GM23338 (cell line): ENCODE data around the gene CEBPZOS.

Experiments
- CREB1 ChIP-seq: fragments of 250-450 bp; sonication (Bioruptor Pico); IDR thresholded peaks from 2 replicates; pipeline ENCODE4 v1.5.0; 2020; ENCODE audit warnings: low read depth, mild to moderate bottlenecking, moderate library complexity
- CTCF ChIP-seq, 2 experiments: fragments of 200-600 bp in 1 of 2; sonication (generic) in 1 of 2; conservative IDR thresholded peaks; 2 replicates each; pipeline versions ENCODE4 v1.5.1 to v1.6.1; 2016 to 2017; ENCODE audit warnings: antibody characterized with exemption in 2 of 2, low read depth in 2 of 2, mild to moderate bottlenecking in 2 of 2, moderate library complexity in 1 of 2
- ETS1 ChIP-seq: IDR thresholded peaks from 2 replicates; pipeline ENCODE4 v1.6.1; 2016; ENCODE audit warnings: antibody characterized with exemption
- EZH2 ChIP-seq: fragments of 200-600 bp; sonication (generic); IDR thresholded peaks from one replicate; pipeline ENCODE4 v1.8.0; 2017; ENCODE audit warnings: antibody characterized with exemption, mild to moderate bottlenecking, low read depth; ENCODE audit not compliant: unreplicated experiment
- EZH2phosphoT487 ChIP-seq: fragments of 200-600 bp; sonication (generic); IDR thresholded peaks from one replicate; pipeline ENCODE4 v1.8.1; 2018; ENCODE audit warnings: antibody characterized with exemption; ENCODE audit not compliant: unreplicated experiment
- JUNB ChIP-seq: IDR thresholded peaks from one replicate; pipeline ENCODE4 v1.6.1; 2016; ENCODE audit warnings: antibody characterized with exemption; ENCODE audit not compliant: unreplicated experiment
- NANOG ChIP-seq: IDR thresholded peaks from 2 replicates; pipeline ENCODE4 v1.6.1; 2016; ENCODE audit warnings: antibody characterized with exemption, borderline replicate concordance
- POLR2AphosphoS5 ChIP-seq: IDR thresholded peaks from 2 replicates; pipeline ENCODE4 v1.6.1; 2016; ENCODE audit warnings: antibody characterized with exemption, low read depth
- REST ChIP-seq: IDR thresholded peaks from one replicate; pipeline ENCODE4 v1.6.1; 2018; ENCODE audit warnings: antibody characterized with exemption; ENCODE audit not compliant: unreplicated experiment
- STAT1 ChIP-seq: IDR thresholded peaks from one replicate; pipeline ENCODE4 v1.6.1; 2016; ENCODE audit warnings: antibody characterized with exemption; ENCODE audit not compliant: unreplicated experiment
- ZNF331 ChIP-seq: fragments of 250-450 bp; sonication (Bioruptor Pico); IDR thresholded peaks from 2 replicates; pipeline ENCODE4 v1.5.0; 2020; ENCODE audit warnings: low read depth, mild to moderate bottlenecking, moderate library complexity
- TF ChIP-seq, protein P1 (sequence below): fragments of 250-450 bp; sonication (Bioruptor Pico); IDR thresholded peaks from 2 replicates; pipeline ENCODE4 v1.5.0; 2020; ENCODE audit warnings: mild to moderate bottlenecking, moderate library complexity

- TF ChIP-seq CTCF (conservative IDR thresholded peaks at IDR 0.05; ENCODE audit: low read depth in 2 of 2): no peak
- no peak for TF ChIP-seq POLR2AphosphoS5
- TF ChIP-seq EZH2phosphoT487: no peak
- no peak for TF ChIP-seq REST
- no peak for TF ChIP-seq EZH2
- TF ChIP-seq, protein P1, sequence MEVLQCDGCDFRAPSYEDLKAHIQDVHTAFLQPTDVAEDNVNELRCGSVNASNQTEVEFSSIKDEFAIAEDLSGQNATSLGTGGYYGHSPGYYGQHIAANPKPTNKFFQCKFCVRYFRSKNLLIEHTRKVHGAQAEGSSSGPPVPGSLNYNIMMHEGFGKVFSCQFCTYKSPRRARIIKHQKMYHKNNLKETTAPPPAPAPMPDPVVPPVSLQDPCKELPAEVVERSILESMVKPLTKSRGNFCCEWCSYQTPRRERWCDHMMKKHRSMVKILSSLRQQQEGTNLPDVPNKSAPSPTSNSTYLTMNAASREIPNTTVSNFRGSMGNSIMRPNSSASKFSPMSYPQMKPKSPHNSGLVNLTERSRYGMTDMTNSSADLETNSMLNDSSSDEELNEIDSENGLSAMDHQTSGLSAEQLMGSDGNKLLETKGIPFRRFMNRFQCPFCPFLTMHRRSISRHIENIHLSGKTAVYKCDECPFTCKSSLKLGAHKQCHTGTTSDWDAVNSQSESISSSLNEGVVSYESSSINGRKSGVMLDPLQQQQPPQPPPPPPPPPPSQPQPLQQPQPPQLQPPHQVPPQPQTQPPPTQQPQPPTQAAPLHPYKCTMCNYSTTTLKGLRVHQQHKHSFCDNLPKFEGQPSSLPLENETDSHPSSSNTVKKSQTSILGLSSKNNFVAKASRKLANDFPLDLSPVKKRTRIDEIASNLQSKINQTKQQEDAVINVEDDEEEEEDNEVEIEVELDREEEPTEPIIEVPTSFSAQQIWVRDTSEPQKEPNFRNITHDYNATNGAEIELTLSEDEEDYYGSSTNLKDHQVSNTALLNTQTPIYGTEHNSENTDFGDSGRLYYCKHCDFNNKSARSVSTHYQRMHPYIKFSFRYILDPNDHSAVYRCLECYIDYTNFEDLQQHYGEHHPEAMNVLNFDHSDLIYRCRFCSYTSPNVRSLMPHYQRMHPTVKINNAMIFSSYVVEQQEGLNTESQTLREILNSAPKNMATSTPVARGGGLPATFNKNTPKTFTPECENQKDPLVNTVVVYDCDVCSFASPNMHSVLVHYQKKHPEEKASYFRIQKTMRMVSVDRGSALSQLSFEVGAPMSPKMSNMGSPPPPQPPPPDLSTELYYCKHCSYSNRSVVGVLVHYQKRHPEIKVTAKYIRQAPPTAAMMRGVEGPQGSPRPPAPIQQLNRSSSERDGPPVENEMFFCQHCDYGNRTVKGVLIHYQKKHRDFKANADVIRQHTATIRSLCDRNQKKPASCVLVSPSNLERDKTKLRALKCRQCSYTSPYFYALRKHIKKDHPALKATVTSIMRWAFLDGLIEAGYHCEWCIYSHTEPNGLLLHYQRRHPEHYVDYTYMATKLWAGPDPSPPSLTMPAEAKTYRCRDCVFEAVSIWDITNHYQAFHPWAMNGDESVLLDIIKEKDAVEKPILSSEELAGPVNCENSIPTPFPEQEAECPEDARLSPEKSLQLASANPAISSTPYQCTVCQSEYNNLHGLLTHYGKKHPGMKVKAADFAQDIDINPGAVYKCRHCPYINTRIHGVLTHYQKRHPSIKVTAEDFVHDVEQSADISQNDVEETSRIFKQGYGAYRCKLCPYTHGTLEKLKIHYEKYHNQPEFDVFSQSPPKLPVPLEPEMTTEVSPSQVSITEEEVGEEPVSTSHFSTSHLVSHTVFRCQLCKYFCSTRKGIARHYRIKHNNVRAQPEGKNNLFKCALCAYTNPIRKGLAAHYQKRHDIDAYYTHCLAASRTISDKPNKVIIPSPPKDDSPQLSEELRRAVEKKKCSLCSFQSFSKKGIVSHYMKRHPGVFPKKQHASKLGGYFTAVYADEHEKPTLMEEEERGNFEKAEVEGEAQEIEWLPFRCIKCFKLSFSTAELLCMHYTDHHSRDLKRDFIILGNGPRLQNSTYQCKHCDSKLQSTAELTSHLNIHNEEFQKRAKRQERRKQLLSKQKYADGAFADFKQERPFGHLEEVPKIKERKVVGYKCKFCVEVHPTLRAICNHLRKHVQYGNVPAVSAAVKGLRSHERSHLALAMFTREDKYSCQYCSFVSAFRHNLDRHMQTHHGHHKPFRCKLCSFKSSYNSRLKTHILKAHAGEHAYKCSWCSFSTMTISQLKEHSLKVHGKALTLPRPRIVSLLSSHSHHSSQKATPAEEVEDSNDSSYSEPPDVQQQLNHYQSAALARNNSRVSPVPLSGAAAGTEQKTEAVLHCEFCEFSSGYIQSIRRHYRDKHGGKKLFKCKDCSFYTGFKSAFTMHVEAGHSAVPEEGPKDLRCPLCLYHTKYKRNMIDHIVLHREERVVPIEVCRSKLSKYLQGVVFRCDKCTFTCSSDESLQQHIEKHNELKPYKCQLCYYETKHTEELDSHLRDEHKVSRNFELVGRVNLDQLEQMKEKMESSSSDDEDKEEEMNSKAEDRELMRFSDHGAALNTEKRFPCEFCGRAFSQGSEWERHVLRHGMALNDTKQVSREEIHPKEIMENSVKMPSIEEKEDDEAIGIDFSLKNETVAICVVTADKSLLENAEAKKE (CRISPR knock-in tag): no peak
- TF ChIP-seq JUNB: no peak
- no peak for TF ChIP-seq ETS1
- TF ChIP-seq STAT1: no peak
- no peak for TF ChIP-seq CREB1
- TF ChIP-seq ZNF331: no peak
- TF ChIP-seq NANOG: no peak
Observed at GRCh38 chr2:37191253-37191652, 5.0 kb upstream of the CEBPZOS start.
